H9 (cell line): ENCODE data around the gene ATP8A2. TPM values are rescaled to one million over a fixed set of nuclear protein-coding genes. Genes with fewer than 3 reads are reported as not detected.

Experiments
- DNase-seq: peaks from one replicate; pipeline ENCODE4 v3.0.0-alpha.2; 2017
- H2AFZ ChIP-seq: one replicate; pipeline ENCODE4 v1.6.1; 2013; ENCODE audit warnings: mild to moderate bottlenecking, low read length, control low read depth, moderate library complexity
- H2AK5ac ChIP-seq: 2 replicates; pipeline ENCODE4 v1.6.1; 2013; ENCODE audit warnings: low read length, control low read depth, mixed read lengths; ENCODE audit not compliant: insufficient read length
- H2BK120ac ChIP-seq: one replicate; pipeline ENCODE4 v1.6.1; 2013; ENCODE audit warnings: low read depth, mild to moderate bottlenecking, low read length, control low read depth, inconsistent platforms; ENCODE audit not compliant: poor library complexity, severe bottlenecking
- H2BK12ac ChIP-seq: 2 replicates; pipeline ENCODE4 v1.6.1; 2013; ENCODE audit warnings: low read length, control low read depth, mixed read lengths, low read depth; ENCODE audit not compliant: insufficient read length
- H2BK15ac ChIP-seq: 2 replicates; pipeline ENCODE4 v1.6.1; 2013; ENCODE audit warnings: low read depth, low read length, control low read depth
- H2BK20ac ChIP-seq: one replicate; pipeline ENCODE4 v1.6.1; 2013; ENCODE audit warnings: low read depth, mild to moderate bottlenecking, low read length, control low read depth, inconsistent platforms; ENCODE audit not compliant: poor library complexity, severe bottlenecking
- H2BK5ac ChIP-seq: 2 replicates; pipeline ENCODE4 v1.6.1; 2013; ENCODE audit warnings: low read length, control low read depth, mixed read lengths; ENCODE audit not compliant: insufficient read length
- H3K14ac ChIP-seq: 2 replicates; pipeline ENCODE4 v1.6.1; 2013; ENCODE audit warnings: low read length, control low read depth; ENCODE audit not compliant: insufficient read depth
- H3K18ac ChIP-seq: 2 replicates; pipeline ENCODE4 v1.6.1; 2013; ENCODE audit warnings: low read depth, mild to moderate bottlenecking, mixed read lengths, low read length, control low read depth; ENCODE audit not compliant: insufficient read length
- H3K23ac ChIP-seq: 2 replicates; pipeline ENCODE4 v1.6.1; 2013; ENCODE audit warnings: low read length, control low read depth, mixed read lengths, low read depth; ENCODE audit not compliant: insufficient read length
- H3K23me2 ChIP-seq: 2 replicates; pipeline ENCODE4 v1.6.1; 2013; ENCODE audit warnings: low read depth, mild to moderate bottlenecking, mixed read lengths, low read length, control low read depth; ENCODE audit not compliant: insufficient read length, poor library complexity, severe bottlenecking
- H3K27ac ChIP-seq: 2 replicates; pipeline ENCODE4 v1.5.1; 2013; ENCODE audit warnings: low read length, control low read depth, mixed read lengths, low read depth; ENCODE audit not compliant: insufficient read length
- H3K27me3 ChIP-seq: 2 replicates; pipeline ENCODE4 v1.6.1; 2013; ENCODE audit warnings: low read length, control low read depth, inconsistent platforms; ENCODE audit not compliant: insufficient read depth
- H3K4ac ChIP-seq: 2 replicates; pipeline ENCODE4 v1.6.1; 2013; ENCODE audit warnings: low read depth, mild to moderate bottlenecking, control low read depth, inconsistent platforms, low read length, moderate library complexity
- H3K4me1 ChIP-seq: 2 replicates; pipeline ENCODE4 v1.6.1; 2013; ENCODE audit warnings: low read length, control low read depth, inconsistent platforms; ENCODE audit not compliant: insufficient read depth
- H3K4me2 ChIP-seq: 2 replicates; pipeline ENCODE4 v1.6.1; 2013; ENCODE audit warnings: low read length, control low read depth, mixed read lengths; ENCODE audit not compliant: insufficient read length, insufficient read depth
- H3K56ac ChIP-seq: 2 replicates; pipeline ENCODE4 v1.6.1; 2013; ENCODE audit warnings: low read depth, mild to moderate bottlenecking, mixed read lengths, low read length, control low read depth; ENCODE audit not compliant: insufficient read length
- H3K79me1 ChIP-seq: 2 replicates; pipeline ENCODE4 v1.6.1; 2013; ENCODE audit warnings: low read depth, mild to moderate bottlenecking, moderate library complexity, low read length, control low read depth, inconsistent platforms; ENCODE audit not compliant: insufficient read depth, poor library complexity, severe bottlenecking
- H3K79me2 ChIP-seq: 2 replicates; pipeline ENCODE4 v1.6.1; 2013; ENCODE audit warnings: low read length, control low read depth, inconsistent platforms; ENCODE audit not compliant: insufficient read depth
- H3K9ac ChIP-seq: 2 replicates; pipeline ENCODE4 v1.6.1; 2013; ENCODE audit warnings: low read length, control low read depth, mixed read lengths; ENCODE audit not compliant: insufficient read length; ENCODE audit errors: extremely low read depth
- H3K9me3 ChIP-seq: one replicate; pipeline ENCODE4 v1.6.1; 2013; ENCODE audit warnings: low read depth, low read length, inconsistent platforms; ENCODE audit not compliant: control insufficient read depth
- H3T11ph ChIP-seq: one replicate; pipeline ENCODE4 v1.6.1; 2013; ENCODE audit warnings: mild to moderate bottlenecking, low read length, control low read depth, inconsistent platforms
- H4K20me1 ChIP-seq: one replicate; pipeline ENCODE4 v1.6.1; 2013; ENCODE audit not compliant: control insufficient read depth, insufficient read length, insufficient read depth
- H4K5ac ChIP-seq: 2 replicates; pipeline ENCODE4 v1.6.1; 2013; ENCODE audit warnings: low read depth, mild to moderate bottlenecking, mixed read lengths, low read length, control low read depth; ENCODE audit not compliant: insufficient read length
- H4K8ac ChIP-seq: replicated peaks from 2 replicates; pipeline ENCODE4 v1.6.1; 2013; ENCODE audit warnings: low read length, control low read depth, mixed read lengths, low read depth; ENCODE audit not compliant: insufficient read length
- H4K91ac ChIP-seq: 2 replicates; pipeline ENCODE4 v1.6.1; 2013; ENCODE audit warnings: low read depth, mild to moderate bottlenecking, moderate library complexity, mixed read lengths, low read length, control low read depth; ENCODE audit not compliant: insufficient read length
- H3K27ac Mint-ChIP-seq, 3 experiments: 2 replicates in 2 of 3; 3 replicates in 1 of 3; pipeline ENCODE4 v1.8.0; 2020 to 2021; ENCODE audit warnings: mixed read lengths in 3 of 3, mild to moderate bottlenecking in 1 of 3, moderate library complexity in 1 of 3
- H3K27me3 Mint-ChIP-seq: 2 replicates; pipeline ENCODE4 v1.8.0; 2021; ENCODE audit warnings: low read depth, mild to moderate bottlenecking, moderate library complexity, mixed read lengths
- H3K36me3 Mint-ChIP-seq, 3 experiments: 2 replicates in 2 of 3; 3 replicates in 1 of 3; pipeline ENCODE4 v1.8.0; 2020 to 2021; ENCODE audit warnings: low read depth in 3 of 3, mixed read lengths in 3 of 3; ENCODE audit not compliant: insufficient read depth in 1 of 3
- H3K4me1 Mint-ChIP-seq, 2 experiments: 2 replicates each; pipeline ENCODE4 v1.8.0; 2020; ENCODE audit warnings: mixed read lengths in 2 of 2
- H3K4me3 Mint-ChIP-seq, 2 experiments: 2 replicates in 1 of 2; 3 replicates in 1 of 2; pipeline ENCODE4 v1.8.0; 2020 to 2021; ENCODE audit warnings: mild to moderate bottlenecking in 2 of 2, mixed read lengths in 2 of 2, moderate library complexity in 1 of 2
- H3K9me3 Mint-ChIP-seq, 2 experiments: 2 replicates in 1 of 2; 3 replicates in 1 of 2; pipeline ENCODE4 v1.8.0; 2020; ENCODE audit warnings: mild to moderate bottlenecking in 2 of 2, mixed read lengths in 2 of 2, moderate library complexity in 1 of 2
- whole genome bisulfite sequencing: extraction: QIAGEN DNeasy Blood & Tissue Kit; methylation state at CpG from one replicate; pipeline ENCODE4 v1.1.7; 2013; ENCODE audit warnings: missing lambda C conversion rate, low lambda C conversion rate, mixed read lengths; ENCODE audit not compliant: insufficient read length; ENCODE audit errors: extremely low coverage; 5-methylcytosine and 5-hydroxymethylcytosine counted together
- total RNA-seq: library from RNA; stranded (reverse); gene quantifications from 2 replicates; pipeline ENCODE4 v1.2.1, GENCODE V29; 2021
- TF ChIP-seq, protein P1 (sequence below): fragments of 200-600 bp; sonication (generic); conservative IDR thresholded peaks from 3 replicates; pipeline ENCODE4 v1.8.0; 2021; ENCODE audit warnings: antibody characterized with exemption, mild to moderate bottlenecking

ATP8A2 gene
- total RNA-seq, 1 experiment from 2014 or later, result 18.2 TPM

DNA sequence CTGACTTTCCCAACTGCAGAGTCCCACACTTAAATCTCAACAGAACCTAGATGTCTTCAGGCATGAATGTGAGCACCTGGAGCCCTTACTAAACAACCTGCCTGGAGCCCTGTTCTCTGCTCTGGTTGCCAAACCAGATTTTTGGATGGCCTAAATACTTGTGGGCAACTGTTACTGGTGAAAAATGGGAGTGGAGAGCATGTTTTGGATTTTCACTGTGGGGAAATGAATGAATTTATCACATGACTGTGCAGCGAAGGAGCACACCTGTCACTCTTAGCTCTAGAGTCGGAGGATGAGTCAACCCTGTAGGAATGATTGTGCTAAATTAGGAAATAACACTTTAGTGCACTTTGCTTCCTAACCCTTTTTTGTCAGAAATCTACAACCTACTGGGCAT, 649.7 kb downstream of the ATP8A2 start:
- no peak overlapping the region for H2AFZ ChIP-seq
- H4K8ac ChIP-seq, result no peak overlapping the region
- DNase-seq, result no peak
- H3K23me2 ChIP-seq, result no peaks in the 10 kb centered on the region
- Mint-ChIP-seq H3K27ac (no peak overlapping the region), H3K9me3 (no peaks in the 10 kb centered on the region), H3K4me1 (peaks cover 43 to 44% of the 10 kb centered on the region in 2 experiments), H3K36me3 (peaks cover 0 to 3% (median 0%) of the 10 kb centered on the region in 3 experiments; a peak in 1 of 7 replicates), H3K27me3 (peaks cover 9% of the 10 kb centered on the region), H3K4me3 (no peak overlapping the region)
- no peak overlapping the region for H2BK5ac ChIP-seq
- H2AK5ac ChIP-seq, result no peak overlapping the region
- no peak overlapping the region for H4K91ac ChIP-seq
- no peak overlapping the region for H3K4ac ChIP-seq
- no peak overlapping the region for H4K5ac ChIP-seq
- H3K56ac ChIP-seq, result no peak overlapping the region
- H2BK120ac ChIP-seq, result no peak overlapping the region
- no peaks in the 10 kb centered on the region; the same call in 1 of the 2 replicates for H3K27me3 ChIP-seq
- TF ChIP-seq, protein P1, sequence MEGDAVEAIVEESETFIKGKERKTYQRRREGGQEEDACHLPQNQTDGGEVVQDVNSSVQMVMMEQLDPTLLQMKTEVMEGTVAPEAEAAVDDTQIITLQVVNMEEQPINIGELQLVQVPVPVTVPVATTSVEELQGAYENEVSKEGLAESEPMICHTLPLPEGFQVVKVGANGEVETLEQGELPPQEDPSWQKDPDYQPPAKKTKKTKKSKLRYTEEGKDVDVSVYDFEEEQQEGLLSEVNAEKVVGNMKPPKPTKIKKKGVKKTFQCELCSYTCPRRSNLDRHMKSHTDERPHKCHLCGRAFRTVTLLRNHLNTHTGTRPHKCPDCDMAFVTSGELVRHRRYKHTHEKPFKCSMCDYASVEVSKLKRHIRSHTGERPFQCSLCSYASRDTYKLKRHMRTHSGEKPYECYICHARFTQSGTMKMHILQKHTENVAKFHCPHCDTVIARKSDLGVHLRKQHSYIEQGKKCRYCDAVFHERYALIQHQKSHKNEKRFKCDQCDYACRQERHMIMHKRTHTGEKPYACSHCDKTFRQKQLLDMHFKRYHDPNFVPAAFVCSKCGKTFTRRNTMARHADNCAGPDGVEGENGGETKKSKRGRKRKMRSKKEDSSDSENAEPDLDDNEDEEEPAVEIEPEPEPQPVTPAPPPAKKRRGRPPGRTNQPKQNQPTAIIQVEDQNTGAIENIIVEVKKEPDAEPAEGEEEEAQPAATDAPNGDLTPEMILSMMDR, result no peak
- H3K79me2 ChIP-seq, result no peaks in the 10 kb centered on the region
- no peak overlapping the region for H3K23ac ChIP-seq
- no peak overlapping the region for H3T11ph ChIP-seq
- H3K4me2 ChIP-seq, result no peak overlapping the region
- peaks cover 6% of the 10 kb centered on the region; the same call in 1 of the 2 replicates for H3K4me1 ChIP-seq
- H2BK12ac ChIP-seq, result no peak overlapping the region
- H3K9ac ChIP-seq, result no peak overlapping the region
- H3K14ac ChIP-seq, result no peak overlapping the region
- H3K27ac ChIP-seq, result no peak overlapping the region
- H4K20me1 ChIP-seq, result no peaks in the 10 kb centered on the region
- no CpG with 5 or more reads among the region's 2 CpGs for WGBS
- H2BK15ac ChIP-seq, result no peak overlapping the region
- H3K9me3 ChIP-seq, result no peaks in the 10 kb centered on the region
- H3K79me1 ChIP-seq, result no peaks in the 10 kb centered on the region
- H2BK20ac ChIP-seq, result no peak overlapping the region
- H3K18ac ChIP-seq, result no peak overlapping the region
